Measurements from ENCODE around the gene KCTD17.

KCTD17 gene

GRCh38 chr22:37051391-37052385 lies at the start of gene KCTD17:
TSS of gene KCTD17 (plus strand) at chr22:37051742. CDS start at chr22:37051761, 19 bp downstream.
- in situ Hi-C loops (cut with HindIII; ENCODE audit: low sequenced_read_pairs), result loop anchor here (10.0 kb wide), 6 partner anchors 103 to 393 kb away; partner anchors contain the start of genes C1QTNF6, IFT27 and SSTR3

GRCh38 chr22:37001826-37002225 lies 49.7 kb upstream of the KCTD17 start:
- in situ Hi-C loops (cut with HindIII; ENCODE audit: low sequenced_read_pairs), result no loop called here

- in situ Hi-C loops (cut with HindIII; ENCODE audit: low sequenced_read_pairs), result no loop called here
These were observed 48.9 kb upstream of the KCTD17 start for GRCh38 chr22:37002633-37003032.

- in situ Hi-C loops (cut with HindIII; ENCODE audit: low sequenced_read_pairs), result loop anchor here (5.0 kb wide), 1 partner anchor 225 kb away; no protein-coding TSS in a partner anchor
These were observed 43.9 kb upstream of the KCTD17 start for GRCh38 chr22:37007651-37008050.

GRCh38 chr22:37008365-37008764 lies 43.2 kb upstream of the KCTD17 start:
- in situ Hi-C loops (cut with HindIII; ENCODE audit: low sequenced_read_pairs), result loop anchor here (5.0 kb wide), 1 partner anchor 226 kb away; no protein-coding TSS in a partner anchor

- in situ Hi-C loops (cut with HindIII; ENCODE audit: low sequenced_read_pairs), result loop anchor here (5.0 kb wide), 1 partner anchor 227 kb away; no protein-coding TSS in a partner anchor
These were observed 42.1 kb upstream of the KCTD17 start for GRCh38 chr22:37009490-37009889.

- in situ Hi-C loops (cut with HindIII; ENCODE audit: low sequenced_read_pairs), result no loop called here
These were observed 41.4 kb upstream of the KCTD17 start for GRCh38 chr22:37010174-37010573.

- in situ Hi-C loops (cut with HindIII; ENCODE audit: low sequenced_read_pairs), result no loop called here
These were observed 40.6 kb upstream of the KCTD17 start for GRCh38 chr22:37010976-37011375.

GRCh38 chr22:37011472-37011871 lies 40.1 kb upstream of the KCTD17 start:
- in situ Hi-C loops (cut with HindIII; ENCODE audit: low sequenced_read_pairs), result no loop called here

GRCh38 chr22:37012262-37012904 lies 39.2 kb upstream of the KCTD17 start:
- in situ Hi-C loops (cut with HindIII; ENCODE audit: low sequenced_read_pairs), result no loop called here

- in situ Hi-C loops (cut with HindIII; ENCODE audit: low sequenced_read_pairs), result no loop called here
These were observed 38.6 kb upstream of the KCTD17 start for GRCh38 chr22:37012956-37013355.

- in situ Hi-C loops (cut with HindIII; ENCODE audit: low sequenced_read_pairs), result no loop called here
These were observed 37.1 kb upstream of the KCTD17 start for GRCh38 chr22:37014415-37014806.

GRCh38 chr22:37014835-37015586 lies 36.5 kb upstream of the KCTD17 start:
- in situ Hi-C loops (cut with HindIII; ENCODE audit: low sequenced_read_pairs), result no loop called here

GRCh38 chr22:37015587-37015878 lies 36.0 kb upstream of the KCTD17 start:
- in situ Hi-C loops (cut with HindIII; ENCODE audit: low sequenced_read_pairs), result no loop called here

- in situ Hi-C loops (cut with HindIII; ENCODE audit: low sequenced_read_pairs), result no loop called here
These were observed 35.2 kb upstream of the KCTD17 start for GRCh38 chr22:37016134-37016910.

- in situ Hi-C loops (cut with HindIII; ENCODE audit: low sequenced_read_pairs), result no loop called here
These were observed 34.2 kb upstream of the KCTD17 start for GRCh38 chr22:37017356-37017755.

- in situ Hi-C loops (cut with HindIII; ENCODE audit: low sequenced_read_pairs), result no loop called here
These were observed 33.3 kb upstream of the KCTD17 start for GRCh38 chr22:37018086-37018814.

- in situ Hi-C loops (cut with HindIII; ENCODE audit: low sequenced_read_pairs), result no loop called here
These were observed 32.7 kb upstream of the KCTD17 start for GRCh38 chr22:37018815-37019308.

Measured in endothelial cell of hepatic sinusoid (primary cell).